Measurements from ENCODE around the gene SLC22A8.

GRCh38 chr11:63019506-63019905 is 3.9 kb upstream of the SLC22A8 start:
- TF ChIP-seq POLR2A (IDR thresholded peaks at IDR 0.05; ENCODE audit: low read length), result no peak
- no peak for TF ChIP-seq GATA1 (IDR thresholded peaks at IDR 0.05; ENCODE audit: low read depth, low read length)

Measured in erythroblast (primary cell).